ENCODE results near the gene FUT4. TPM values are rescaled to one million over a fixed set of nuclear protein-coding genes. Genes with fewer than 3 reads are reported as not detected.

Gene FUT4
- total RNA-seq, 4 donors from 2014 or later, result 1.2 to 4.5 (median 2.3) TPM

GRCh38 chr11:94590352-94591041, 46.8 kb downstream of the FUT4 start:
- no peak for DNase-seq (ENCODE audit: low spot score in 2 of 2)
- intact Hi-C loops (cut with DNase I; ENCODE audit: low total_unique reads), result no loop called here
- no peak overlapping the region for H3K4me3 ChIP-seq (ENCODE audit: low read depth, poor library complexity, severe bottlenecking)
- WGBS, 2 donors, result 64 to 69% methylated on average over 6 of the region's 6 CpGs
- no peak for TF ChIP-seq POLR2A (IDR thresholded peaks at IDR 0.05)
- TF ChIP-seq CTCF (IDR thresholded peaks at IDR 0.05), result no peak

GRCh38 chr11:94593030-94593429, 49.3 kb downstream of the FUT4 start:
- no peak for TF ChIP-seq POLR2A (IDR thresholded peaks at IDR 0.05)
- TF ChIP-seq CTCF (IDR thresholded peaks at IDR 0.05), result no peak
- WGBS, 2 donors, result 81 to 84% methylated on average over 2 of the region's 2 CpGs
- no peak overlapping the region for H3K4me3 ChIP-seq (ENCODE audit: low read depth, poor library complexity, severe bottlenecking)
- no peak for DNase-seq (ENCODE audit: low spot score in 2 of 2)
- intact Hi-C loops (cut with DNase I; ENCODE audit: low total_unique reads), result no loop called here

DNA sequence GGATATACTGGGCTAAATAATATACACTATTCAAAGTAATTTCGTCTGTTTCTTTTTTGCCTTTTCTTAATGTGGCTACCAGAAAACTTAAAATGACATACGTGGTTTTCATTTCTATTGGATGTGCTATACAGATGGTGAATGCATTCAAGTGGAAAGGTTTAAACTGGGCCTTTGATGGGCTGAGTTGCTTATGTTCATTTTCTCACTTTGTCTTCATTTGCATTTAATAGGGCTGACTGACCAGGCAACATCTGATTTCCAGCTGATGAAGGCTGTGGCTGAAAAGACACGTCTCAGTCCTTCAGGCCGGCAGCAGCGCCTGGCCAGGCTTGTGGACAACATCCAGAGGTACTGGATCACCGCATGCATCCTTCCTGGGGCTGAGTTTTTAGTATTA, 51.4 kb downstream of the FUT4 start:
- 90 to 92% methylated on average over 6 of the region's 6 CpGs for WGBS, 2 donors
- DNase-seq (ENCODE audit: low spot score in 2 of 2), result no peak
- intact Hi-C loops (cut with DNase I; ENCODE audit: low total_unique reads), result no loop called here
- no peak overlapping the region for H3K4me3 ChIP-seq (ENCODE audit: low read depth, poor library complexity, severe bottlenecking)
- TF ChIP-seq POLR2A (IDR thresholded peaks at IDR 0.05), result no peak
- no peak for TF ChIP-seq CTCF (IDR thresholded peaks at IDR 0.05)

DNA sequence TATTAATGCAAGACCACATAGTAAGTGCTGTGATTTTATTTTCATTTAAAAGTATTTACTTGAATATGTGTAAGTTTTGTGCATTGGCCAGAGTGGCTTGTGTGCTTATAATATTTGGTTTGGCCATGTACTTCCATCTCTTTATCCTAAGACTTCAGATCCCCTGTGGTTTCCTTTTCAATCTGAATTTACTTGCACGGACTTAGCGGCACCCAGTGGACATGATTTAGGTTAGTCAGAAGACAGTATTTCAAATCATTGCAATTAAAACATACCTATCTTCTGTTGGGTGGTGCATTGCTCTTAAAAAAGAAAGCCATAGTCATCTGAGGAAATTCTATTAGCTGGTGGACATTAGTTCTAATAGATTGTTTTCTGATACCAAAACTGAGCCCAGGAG, 54.2 kb downstream of the FUT4 start:
- intact Hi-C loops (cut with DNase I; ENCODE audit: low total_unique reads), result no loop called here
- 72 to 83% methylated on average over 2 of the region's 2 CpGs for WGBS, 2 donors
- TF ChIP-seq CTCF (IDR thresholded peaks at IDR 0.05), result no peak
- TF ChIP-seq POLR2A (IDR thresholded peaks at IDR 0.05), result no peak
- no peak overlapping the region for H3K4me3 ChIP-seq (ENCODE audit: low read depth, poor library complexity, severe bottlenecking)
- no peak for DNase-seq (ENCODE audit: low spot score in 2 of 2)

Other genes starting within 250 kb of the FUT4 start
- gene IZUMO1R, start 239.3 kb upstream of the FUT4 start, total RNA-seq, result not detected
- gene GPR83, start 142.5 kb upstream of the FUT4 start, total RNA-seq, result under 1 TPM in 1 of 4 donors, not detected in 3; 0.29 TPM
- gene MRE11, start 50.1 kb upstream of the FUT4 start, total RNA-seq, result 10 to 100 TPM; 11.7 to 25.3 (median 13.4) TPM
- gene ANKRD49, start 49.9 kb upstream of the FUT4 start, total RNA-seq, result 10 to 100 TPM in 3 of 4 donors, 1 to 10 TPM in 1; 7.1 to 19.6 (median 15.4) TPM
- not detected for gene C11orf97, start 31.5 kb upstream of the FUT4 start, total RNA-seq
- gene PIWIL4, start 23.4 kb downstream of the FUT4 start, total RNA-seq, result 1 to 10 TPM in 3 of 4 donors, under 1 TPM in 1; 0.67 to 3.3 (median 1.6) TPM
- 10 to 100 TPM; 45.3 to 72.0 (median 64.8) TPM for gene AMOTL1, start 224.4 kb downstream of the FUT4 start, total RNA-seq